GM21786 (cell line): ENCODE results near the gene BAG1.

Experiments used
- ATAC-seq: cut with Tn5 transposase; IDR thresholded peaks from one replicate; pipeline ENCODE4 v1.9.1; 2021; ENCODE audit not compliant: unreplicated experiment

BAG1 gene

GRCh38 chr9:33277484-33277883, 13.0 kb upstream of the BAG1 start:
- no peak for ATAC-seq

GRCh38 chr9:33273972-33274328, 9.4 kb upstream of the BAG1 start:
- no peak for ATAC-seq

GRCh38 chr9:33273266-33273971, 8.9 kb upstream of the BAG1 start:
- ATAC-seq, result no peak

- no peak for ATAC-seq
These were observed 7.6 kb upstream of the BAG1 start for GRCh38 chr9:33272061-33272460.

- no peak for ATAC-seq
These were observed 5.6 kb upstream of the BAG1 start for GRCh38 chr9:33270146-33270545.

GRCh38 chr9:33267151-33267767, 2.8 kb upstream of the BAG1 start:
- no peak for ATAC-seq

- ATAC-seq, result no peak
These were observed 830 bp upstream of the BAG1 start for GRCh38 chr9:33265211-33265865.

- peak; percentile 24 for ATAC-seq
These were observed 470 bp downstream of the BAG1 start for GRCh38 chr9:33264003-33264472.

- no peak for ATAC-seq
These were observed 1.1 kb downstream of the BAG1 start for GRCh38 chr9:33263131-33264002.

GRCh38 chr9:33260372-33260771, 4.1 kb downstream of the BAG1 start:
- ATAC-seq, result no peak

- ATAC-seq, result no peak
These were observed 7.2 kb downstream of the BAG1 start for GRCh38 chr9:33257276-33257675.

- no peak for ATAC-seq
These were observed 8.3 kb downstream of the BAG1 start for GRCh38 chr9:33256236-33256635.

- ATAC-seq, result no peak
These were observed 9.0 kb downstream of the BAG1 start for GRCh38 chr9:33255471-33255870.

- no peak for ATAC-seq
These were observed 9.5 kb downstream of the BAG1 start for GRCh38 chr9:33255014-33255413.

GRCh38 chr9:33254211-33254610, 10.3 kb downstream of the BAG1 start:
- ATAC-seq, result no peak

- no peak for ATAC-seq
These were observed 14.0 kb downstream of the BAG1 start for GRCh38 chr9:33250458-33250995.

GRCh38 chr9:33249983-33250382, 14.5 kb downstream of the BAG1 start:
- no peak for ATAC-seq

GRCh38 chr9:33249087-33249658, 15.3 kb downstream of the BAG1 start:
- ATAC-seq, result peak; percentile 55

GRCh38 chr9:33248606-33249005, 15.9 kb downstream of the BAG1 start:
- ATAC-seq, result peak; percentile 13

GRCh38 chr9:33246269-33246860, 18.1 kb downstream of the BAG1 start:
- no peak for ATAC-seq
